DMS79 treated with DMSO at 0.1 percent for 48 hours (cell line): ENCODE data around the gene LRIG3.
A peak's percentile ranks its signal among the peaks of the same experiment; 100 is the strongest.
"Not testable (repeated sequence)": the region's sequence is repeated elsewhere in the genome, so short reads cannot be mapped to it uniquely, and the experiment has no call there.

ENCODE experiments used
- DNase-seq: peaks from one replicate; lab custom pipeline; 2025; lab: John Stamatoyannopoulos, UW

The LRIG3 gene

DNA sequence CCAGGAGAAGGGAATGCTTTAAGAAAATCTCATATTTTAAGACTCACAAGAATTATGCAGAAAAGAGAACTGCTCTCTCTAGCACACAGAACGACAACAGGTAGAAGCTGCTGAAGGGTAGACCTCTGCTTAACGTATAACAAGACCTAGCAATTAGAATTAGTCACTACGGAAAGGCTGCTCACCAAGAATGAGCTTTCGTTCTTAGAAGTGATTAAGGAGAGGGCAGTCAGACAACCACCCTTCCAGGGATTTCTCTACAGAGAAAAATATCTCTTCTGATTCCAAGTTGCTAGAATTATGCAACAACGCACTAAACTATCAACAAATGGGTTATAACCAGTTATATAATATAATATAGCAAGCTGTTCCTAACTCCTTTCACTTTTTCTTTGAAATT, 18.6 kb downstream of the LRIG3 start:
- DNase-seq = no peak

DNA sequence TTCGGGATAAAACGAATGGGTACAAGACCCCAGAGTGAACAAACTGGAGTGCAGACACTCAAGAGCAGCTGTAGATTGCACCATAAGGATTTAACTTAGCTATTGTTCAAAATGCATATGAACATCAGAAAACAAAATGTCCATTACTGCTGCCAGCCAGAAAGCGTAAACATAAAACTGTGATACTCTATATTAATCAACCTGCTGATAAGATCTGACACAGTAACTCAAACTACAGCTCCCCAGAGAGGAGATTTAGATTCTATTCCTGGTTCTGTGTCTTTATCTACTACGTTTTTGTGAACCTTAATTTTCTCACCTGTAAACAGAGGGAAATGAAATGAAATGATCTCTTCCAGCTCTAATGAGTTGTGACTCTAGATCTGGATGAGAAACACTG, 22.3 kb downstream of the LRIG3 start:
- DNase-seq = no peak

DNA sequence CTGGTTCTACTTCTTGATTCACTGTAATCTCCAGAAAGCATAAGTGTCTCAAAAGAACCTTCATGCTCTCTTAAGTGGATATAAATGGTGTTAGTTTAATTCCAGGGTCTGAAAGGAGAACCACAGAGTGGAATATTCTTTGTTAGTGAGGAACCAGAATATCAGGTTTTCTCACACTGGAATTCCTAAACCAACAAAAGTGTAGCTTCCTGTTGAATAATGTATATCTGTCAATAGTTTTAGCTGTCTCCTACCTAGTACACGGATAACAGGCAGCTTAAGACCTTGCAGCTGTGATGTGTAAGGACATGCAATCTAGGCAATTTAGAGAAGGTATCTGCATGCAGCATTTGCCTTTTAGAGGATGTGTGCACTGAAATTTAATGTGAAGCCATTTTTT, 24.0 kb downstream of the LRIG3 start:
- DNase-seq = peak; percentile 70

DNA sequence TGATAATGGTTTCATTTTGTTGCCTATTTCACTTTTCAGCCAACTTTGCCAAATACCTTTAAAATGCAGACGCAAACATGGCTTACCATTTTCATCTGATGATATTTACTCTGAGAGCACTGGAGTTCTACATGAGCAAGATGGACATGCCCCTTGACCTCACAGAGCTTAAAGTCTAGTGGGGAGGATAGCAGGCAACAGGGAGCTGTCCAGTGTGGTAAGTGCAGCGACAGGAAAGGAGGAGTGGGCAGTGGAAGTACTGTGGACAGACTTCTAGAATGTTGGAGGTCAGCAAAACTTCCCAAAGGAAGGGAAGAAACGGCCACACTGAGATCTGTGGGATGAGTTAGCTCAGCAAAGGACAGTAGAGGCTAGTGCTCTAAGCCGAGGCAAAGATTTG, 25.3 kb downstream of the LRIG3 start:
- no peak for DNase-seq

DNA sequence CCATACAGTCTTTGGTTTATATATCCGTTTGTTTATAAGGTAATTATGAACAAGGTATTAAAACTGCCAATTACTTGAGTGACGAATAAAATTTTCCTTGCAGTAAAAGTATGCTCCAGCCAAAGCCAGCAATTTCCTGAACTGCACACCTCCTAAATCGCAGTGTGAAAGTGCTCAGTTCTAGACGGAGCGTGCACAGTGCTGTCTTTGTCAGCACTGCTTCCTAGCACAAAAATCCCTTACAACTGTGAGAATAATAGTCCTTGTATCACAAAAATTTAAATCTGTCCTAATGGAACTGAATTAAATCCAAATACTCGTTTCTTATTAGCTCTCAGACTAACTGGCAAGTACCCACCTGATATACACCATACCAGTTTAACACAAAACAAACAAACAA, 26.3 kb downstream of the LRIG3 start:
- no peak for DNase-seq

DNA sequence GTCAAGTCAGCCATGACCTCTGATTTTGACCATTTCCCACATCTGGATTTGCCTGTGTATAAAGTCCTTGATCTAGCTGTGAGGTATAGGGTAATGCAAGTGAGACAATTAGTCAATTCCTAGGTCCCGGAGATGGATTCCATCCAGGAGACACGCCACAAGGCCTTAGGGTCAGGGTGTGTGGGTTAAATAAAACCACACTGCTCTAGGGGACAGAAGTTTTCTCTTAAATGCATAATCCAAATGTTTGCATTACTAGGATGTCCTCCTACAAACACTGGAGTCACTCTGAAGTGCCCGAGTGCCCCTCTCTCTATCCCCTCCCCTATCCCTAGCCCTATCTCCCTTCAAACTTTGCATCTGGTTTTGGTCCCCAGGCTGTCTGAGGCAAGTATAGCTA, 26.8 kb downstream of the LRIG3 start:
- DNase-seq = no peak

DNA sequence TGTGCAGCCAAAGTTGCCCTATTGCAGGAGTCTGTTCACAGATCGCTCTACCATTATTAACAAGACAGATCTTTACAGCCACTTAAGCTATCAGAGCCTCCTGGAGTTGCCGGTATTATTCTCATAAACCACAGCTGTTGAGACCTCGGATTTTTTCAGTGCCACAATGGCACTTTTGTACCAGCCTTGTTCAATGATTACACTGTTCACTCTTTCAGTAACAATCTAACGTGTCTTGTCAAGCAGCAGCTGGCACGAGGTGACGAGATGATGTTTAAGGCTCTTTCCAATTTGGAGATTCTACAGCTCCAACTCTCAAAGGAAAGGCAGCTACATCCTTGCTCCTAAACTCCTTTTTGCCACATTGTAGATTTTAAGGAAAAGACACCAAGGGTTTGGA, 30.7 kb downstream of the LRIG3 start:
- DNase-seq = peak; percentile 49

DNA sequence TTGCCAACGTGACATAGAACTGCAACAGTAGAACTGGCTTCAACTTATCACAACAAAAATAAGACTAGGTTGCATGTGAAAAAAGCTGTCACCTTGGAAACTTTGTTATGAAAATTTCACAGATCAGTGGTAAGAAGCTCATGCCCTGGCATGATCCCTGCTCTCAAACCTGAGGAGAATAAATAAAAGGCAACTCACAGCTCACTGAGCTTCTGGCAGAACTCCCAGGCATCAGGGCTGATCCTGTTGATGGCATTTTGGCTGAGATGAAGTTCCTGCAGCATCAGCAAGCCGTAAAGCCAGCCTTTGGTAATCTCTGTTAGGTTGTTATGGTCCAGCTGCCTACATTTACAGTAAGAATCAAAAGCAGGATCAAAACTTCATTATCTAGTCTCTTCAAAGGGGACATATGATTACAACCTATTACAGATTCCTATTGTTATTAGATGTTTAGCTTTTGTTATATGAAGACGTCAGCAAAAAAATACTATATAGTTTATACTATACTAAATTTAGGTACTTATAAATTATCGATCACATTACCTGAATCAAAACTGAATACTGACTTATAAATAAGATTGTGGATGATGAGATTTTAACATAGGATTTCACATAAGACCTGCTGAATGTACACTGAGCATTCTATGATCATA, 32.0 kb downstream of the LRIG3 start:
- DNase-seq = peak; percentile 88

DNA sequence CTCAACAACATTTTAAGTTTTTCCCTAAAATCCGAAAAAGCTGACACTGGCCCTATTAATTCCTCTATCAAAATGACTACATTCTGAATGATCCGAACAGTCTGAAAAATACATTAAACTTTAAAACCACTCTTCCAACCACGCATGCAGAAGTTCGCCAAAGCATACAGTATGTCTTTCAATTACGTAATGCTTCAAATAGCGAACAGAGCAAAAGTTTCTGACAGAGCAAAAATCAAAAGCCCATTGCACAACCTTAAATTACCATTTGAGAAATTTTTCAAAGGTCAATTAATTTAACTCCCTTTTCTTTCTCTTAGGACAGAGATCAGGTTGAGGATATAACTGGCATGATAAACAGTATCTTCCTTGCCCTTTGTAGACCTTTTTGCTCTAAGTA, 33.2 kb downstream of the LRIG3 start:
- no peak for DNase-seq

DNA sequence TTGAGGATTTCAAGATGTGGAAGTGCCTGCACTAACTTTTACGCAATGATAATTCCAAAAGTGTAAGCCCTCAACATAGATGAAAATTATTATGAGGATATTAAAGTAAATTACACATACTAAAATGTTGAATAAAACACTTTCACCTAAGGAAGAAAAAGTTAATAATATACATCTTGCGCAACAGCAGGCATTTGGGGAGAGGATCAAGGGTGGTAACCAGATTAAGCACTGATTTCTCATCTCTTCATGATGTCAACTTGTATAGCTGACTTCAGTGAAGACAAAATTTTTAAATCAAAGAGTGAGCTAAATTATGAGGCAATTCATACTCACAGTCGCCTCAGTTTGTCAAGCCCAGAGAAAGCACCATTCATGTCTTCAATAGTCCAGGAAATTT, 33.8 kb downstream of the LRIG3 start:
- DNase-seq = no peak

DNA sequence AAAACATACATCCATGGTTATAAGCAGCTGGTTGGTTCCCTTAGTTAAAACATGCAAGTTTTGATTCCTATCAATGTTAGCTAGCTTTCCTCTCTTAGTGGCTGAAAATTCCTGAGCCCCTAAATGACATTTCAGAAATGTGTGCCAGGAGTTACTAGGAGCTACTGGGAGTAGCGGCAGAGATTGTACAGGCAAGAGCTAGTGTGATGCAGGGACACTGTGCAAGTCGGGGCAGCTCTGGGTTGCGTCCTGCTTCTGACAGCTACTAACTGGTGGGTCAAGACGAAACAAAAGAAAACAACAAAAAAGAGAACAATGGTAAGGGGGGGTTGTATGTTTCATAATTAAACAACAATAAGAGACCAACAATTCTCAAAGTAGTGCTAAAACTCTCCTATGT, 35.4 kb downstream of the LRIG3 start:
- DNase-seq = no peak

DNA sequence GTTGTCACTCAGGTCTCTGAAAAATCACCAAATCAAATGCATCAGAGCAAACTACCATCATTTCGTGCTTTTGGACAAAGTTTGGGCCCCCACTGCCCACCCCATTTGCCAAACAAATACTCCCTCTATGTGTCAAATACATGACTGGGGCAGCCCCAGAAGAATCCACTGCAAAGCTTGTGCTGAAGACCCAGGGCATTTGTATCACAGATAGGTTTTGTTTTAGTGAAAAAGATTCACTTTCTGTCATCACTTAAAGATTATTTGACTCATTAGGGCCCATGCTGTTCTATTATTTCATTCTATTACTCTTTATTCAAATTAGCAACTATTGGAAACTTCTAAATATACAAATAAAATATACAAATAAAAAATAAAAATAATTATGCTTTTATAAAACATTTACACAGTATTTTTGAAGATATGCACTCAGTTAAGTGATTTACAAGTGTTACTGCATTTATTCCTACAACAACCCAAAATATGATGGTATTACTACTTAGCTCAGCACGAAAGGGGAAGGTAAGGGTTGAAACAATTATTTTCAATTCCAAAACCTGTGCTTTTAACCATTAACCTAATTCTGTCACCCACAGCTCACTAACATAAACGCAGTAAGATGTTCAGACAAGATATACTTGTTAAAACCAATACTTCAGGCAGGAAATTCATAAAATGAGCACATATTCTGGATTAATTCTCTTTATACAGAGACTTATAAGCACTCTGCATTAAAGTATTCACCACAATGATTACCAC, 36.5 kb downstream of the LRIG3 start:
- no peak for DNase-seq

DNA sequence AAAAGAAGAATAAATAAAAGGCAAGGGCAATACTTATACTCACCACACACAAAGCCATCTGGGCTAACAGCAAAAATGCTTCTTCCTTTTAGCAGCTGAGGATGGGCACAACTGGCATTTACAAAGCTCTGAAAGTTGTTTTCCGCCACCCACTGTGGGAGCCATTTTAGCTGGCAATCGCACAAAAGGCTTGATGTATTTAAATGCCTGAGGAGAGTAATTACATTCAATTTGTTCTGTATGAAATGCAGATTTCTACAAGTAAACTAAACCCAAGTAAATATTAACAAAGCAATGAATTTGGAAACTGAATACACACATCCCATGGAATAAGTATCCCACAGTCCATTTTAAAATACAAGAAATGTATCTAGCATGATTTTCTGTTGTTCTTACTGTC, 37.5 kb downstream of the LRIG3 start:
- no peak for DNase-seq

DNA sequence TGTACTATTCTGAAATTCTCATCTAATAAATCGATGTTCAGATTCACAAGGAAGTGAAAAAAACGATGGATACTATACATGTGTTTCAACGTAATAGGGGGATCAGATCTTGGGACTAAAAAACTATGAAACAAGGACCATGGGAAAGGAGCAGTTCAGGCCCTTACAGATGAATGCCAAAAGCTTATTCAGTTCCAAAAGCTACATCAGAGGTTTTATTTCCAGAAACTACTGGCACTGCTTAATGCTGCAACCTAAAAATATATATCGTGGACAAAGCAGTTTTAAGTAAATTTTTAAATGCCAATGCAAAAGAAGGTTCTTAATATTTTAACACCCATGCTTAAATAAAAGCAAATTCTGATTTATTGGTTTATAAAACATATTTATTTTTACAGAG, 38.5 kb downstream of the LRIG3 start:
- no peak for DNase-seq

DNA sequence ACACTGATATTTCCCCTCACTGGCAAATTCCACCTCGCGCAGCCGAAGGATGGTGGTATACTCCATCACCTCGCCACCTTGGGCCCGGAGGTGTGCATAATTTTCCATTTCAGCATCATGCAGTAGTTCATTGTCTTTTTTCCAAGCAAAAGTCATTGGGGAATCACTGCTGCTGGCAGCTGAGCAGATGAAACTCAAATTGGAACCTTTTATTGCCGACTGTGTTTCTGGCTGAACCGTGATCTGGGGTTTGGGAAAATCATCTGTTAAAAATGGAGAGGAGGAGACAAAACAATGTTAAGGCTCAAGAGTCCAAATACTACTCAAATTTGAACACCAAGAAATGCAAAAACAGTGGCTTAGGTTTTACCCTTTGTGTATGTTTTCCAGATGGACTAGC, 39.7 kb downstream of the LRIG3 start:
- DNase-seq = no peak

DNA sequence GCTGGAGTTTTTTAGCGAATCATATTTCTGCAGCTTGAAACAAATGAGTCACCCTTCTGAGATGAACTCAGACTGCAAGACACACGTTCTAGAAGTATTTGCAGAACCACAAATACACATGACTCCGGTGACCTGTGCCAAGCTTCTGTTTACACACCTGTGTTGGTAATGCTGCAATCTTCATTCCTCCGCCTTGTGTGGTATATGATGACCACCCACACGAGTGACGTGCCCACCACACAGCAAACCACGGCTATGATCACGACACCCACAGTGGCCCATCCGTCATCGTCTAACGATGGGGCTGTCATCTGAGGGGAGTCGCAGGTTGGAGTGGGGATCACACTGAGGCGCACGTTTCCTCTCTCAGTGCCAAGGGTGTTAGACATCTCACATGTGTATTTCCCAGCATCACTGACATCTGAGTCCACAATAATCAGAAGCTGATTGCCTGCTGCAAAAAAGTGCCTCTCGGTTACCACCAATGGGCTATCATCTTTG, 43.0 kb downstream of the LRIG3 start:
- DNase-seq = peak; percentile 71

DNA sequence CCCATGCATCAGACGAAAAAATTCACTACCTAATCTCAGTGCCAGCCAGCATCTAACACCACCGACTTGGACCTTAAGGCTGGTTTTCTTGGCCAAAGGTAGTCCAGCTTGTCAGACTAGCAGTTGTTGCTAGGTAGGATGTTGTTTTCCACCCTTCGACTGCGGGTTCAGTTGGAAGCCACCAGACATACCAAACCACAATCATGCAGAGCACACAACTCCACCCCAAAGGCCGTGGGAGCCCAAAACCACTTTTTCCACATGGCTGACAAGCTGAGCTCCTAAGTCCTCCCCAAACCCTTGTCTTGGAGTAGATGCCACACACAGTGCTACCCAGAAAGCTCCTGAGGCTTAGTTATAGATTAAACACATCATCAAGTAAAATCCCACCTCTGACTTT, 46.8 kb downstream of the LRIG3 start:
- DNase-seq = no peak

DNA sequence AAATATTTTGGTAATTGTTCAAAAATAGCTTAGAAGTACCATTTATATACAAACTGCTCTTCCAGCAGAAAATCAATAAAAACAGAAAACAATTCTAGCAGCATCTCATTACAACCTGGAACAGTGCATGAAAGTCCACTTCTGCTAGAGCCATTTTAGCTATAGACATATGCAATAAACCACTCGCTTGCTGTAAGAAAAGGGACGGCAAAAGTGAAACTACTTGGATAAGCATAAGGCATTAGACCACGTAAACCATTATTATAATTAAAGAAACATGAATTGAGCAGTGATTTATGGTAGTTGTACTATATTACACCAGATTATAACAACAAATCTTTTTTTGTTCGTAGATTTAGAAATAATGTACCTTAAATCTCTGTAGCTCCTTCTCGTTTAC, 48.7 kb downstream of the LRIG3 start:
- no peak for DNase-seq

DNA sequence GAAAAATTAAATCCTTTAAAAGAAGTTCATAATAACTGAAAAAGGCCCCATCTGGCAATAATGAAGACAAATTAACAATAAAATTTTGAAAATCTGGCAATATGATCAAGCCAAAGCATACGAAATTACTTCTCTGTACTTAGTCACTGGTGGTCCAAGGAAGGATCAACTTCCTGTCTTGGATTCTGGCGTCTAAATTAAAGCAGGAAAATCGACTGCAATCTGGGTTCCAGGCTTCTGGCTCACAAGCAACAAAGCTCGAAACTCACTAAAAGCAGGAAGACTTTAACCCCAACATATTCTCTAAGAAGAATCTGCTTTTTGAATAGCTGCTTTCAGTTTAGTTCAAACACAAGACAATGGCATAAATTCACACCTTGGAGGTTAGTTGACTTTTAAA, 49.7 kb downstream of the LRIG3 start:
- no peak for DNase-seq

DNA sequence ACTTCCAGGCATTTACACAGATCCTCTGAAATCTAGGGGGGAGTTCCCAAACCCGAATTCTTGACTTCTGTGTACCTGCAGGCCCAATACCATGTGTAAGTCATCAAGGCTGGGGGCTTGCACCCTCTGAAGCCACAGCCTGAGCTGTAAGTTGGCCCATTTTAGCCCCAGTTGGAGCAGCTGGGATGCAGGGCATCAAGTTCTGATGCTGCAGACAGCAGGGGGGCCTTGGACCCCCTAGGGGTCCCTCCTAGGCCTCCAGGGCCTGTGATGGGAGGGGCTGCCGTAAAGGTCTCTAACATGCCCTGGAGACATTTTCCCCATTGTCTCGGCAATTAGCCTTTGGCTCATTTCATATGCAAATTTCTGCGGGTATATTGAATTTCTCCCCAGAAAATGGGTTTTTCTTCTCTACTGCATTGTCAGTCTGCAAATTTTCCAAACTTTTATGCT, 59.5 kb downstream of the LRIG3 start:
- no peak for DNase-seq

DNA sequence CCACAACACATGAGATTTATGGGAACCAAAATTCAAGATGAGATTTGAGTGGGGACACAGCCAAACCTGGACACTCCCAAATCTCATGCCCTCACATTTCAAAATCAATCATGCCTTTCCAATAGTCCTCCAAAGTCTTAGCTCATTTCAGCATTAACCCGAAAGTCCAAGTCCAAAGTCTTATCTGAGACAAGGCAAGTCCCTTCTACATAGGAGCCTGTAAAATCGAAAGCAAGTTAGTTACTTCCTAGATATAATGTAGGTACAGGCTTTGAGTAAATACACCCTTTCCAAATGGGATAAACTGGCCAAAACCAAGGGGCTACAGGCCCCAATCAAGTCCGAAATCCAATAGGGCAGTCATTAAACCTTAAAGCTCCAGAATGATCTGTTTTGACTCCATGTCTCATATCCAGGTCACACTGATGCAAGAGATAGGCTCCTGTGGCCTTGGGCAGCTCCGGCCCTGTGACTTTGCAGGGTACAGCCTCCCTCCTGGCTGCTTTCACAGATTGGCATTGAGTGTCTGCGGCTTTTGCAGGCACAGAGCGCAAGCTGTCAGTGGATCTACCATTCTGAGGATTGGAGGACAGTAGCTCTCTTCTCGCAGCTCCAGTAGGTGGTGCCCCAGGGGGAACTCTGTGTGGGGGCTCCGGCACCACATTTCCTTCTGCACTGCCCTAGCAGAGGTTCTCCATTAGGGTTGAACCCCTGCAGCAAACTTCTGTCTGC, 60.1 kb downstream of the LRIG3 start:
- no peak for DNase-seq

DNA sequence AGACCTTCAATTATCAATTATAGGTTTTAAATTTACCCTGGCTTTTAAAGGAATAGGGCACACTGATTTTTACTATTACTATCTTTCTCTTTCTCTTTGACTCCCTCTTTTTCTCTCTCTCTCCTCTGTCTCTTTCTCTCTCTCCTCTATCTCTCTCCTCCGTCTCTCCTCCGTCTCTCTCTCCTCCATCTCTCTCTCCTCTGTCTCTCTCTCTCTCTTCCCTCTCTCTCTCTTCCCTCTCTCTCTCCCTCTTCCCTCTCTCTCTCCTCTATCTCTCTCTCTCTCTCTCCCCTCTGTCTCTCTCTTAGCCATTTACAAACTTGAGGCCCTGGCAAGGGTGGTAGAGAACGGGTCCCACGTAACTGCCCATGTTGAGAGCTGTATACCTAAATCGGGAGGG, 62.3 kb downstream of the LRIG3 start:
- no peak for DNase-seq

DNA sequence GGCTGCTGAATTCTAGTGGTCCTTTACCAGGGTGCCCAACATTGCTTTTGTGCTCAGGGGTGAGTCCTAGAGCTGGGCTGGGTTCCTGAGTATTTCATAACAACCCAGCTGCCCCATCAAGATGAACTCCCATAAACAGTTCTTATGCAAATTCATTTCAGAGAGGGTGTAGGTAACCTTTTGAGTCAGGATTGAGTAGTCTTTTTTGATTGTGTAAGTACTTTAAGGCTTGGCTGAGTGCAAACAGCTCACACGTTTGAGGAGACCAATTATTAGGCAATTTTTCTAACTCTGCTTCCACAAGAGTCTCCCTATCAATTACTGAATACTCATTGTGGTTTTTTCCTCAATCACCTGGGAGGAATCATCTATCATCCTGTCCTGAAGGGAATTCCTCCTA, 63.1 kb downstream of the LRIG3 start:
- DNase-seq = not testable (repeated sequence)
